ENCODE measurements around the gene RAD23A. TPM values are rescaled to one million over a fixed set of nuclear protein-coding genes. Genes with fewer than 3 reads are reported as not detected.
A peak's percentile ranks its signal among the peaks of the same experiment; 100 is the strongest.

RAD23A gene
- total RNA-seq, 4 donors from 2014 or later: 138 to 218 (median 181) TPM

DNA sequence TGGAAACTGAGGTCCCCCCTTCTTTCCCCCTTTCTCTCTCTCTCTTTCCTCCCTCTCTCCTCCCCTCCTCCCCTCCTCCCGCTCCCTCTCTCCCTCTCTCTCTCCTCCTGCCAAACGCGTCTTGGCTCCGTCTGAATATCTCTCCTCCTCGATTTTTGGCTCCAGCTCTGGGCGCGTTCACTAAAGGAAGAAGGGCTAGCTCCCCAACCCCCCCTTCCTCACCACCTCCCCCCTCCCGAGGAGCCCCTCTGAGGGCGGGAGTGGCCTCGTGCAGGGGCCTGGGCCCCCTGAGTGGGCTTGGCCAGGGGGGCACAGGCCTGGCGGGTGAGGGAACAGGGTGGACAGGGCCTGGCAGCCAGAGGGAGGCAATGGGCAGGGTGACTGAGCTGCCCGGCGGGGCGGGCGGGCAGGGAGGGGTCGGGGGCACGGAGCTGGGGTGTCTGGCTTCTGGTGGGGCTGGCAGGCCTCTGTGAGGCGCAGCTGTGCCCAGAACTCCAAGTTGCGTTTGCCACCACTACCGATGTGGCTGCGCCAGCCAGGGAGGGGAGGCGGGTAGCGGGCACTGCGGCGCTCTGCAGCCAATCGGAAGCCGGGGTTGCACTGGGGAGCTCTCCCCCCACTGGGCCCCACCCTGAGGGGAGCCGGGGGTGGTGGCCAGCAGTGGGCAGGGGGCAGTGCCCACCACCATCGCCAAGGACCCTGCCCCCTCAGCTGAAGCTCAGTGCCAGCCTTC is 56.7 kb downstream of the RAD23A start:
- peak overlapping the region; percentile 46 to 61 (median 58) for H3K4me3 ChIP-seq
- H3K36me3 ChIP-seq: peaks cover 0 to 14% (median 10%) of the 10 kb centered on the region in 4 donors
- H3K27me3 ChIP-seq: no peaks in the 10 kb centered on the region
- 31% methylated on average over 21 of the region's 29 CpGs for WGBS
- H3K9me3 ChIP-seq: no peaks in the 10 kb centered on the region
- TF ChIP-seq EP300 (IDR thresholded peaks at IDR 0.05) (no peak), POLR2AphosphoS5 (IDR thresholded peaks at IDR 0.05) (peak; percentile 2 to 69), CTCF (IDR thresholded peaks at IDR 0.05) (peak; percentile 26 to 34 (median 31)), POLR2A (IDR thresholded peaks at IDR 0.05; ENCODE audit: low read depth) (no peak)
- DNase-seq (ENCODE audit: extremely low spot score): no peak
- peaks cover 74 to 100% (median 99%) of the 10 kb centered on the region in 4 donors for H3K4me1 ChIP-seq
- intact Hi-C loops (cut with DNase I): no loop called here
- peak overlapping the region; percentile 88 to 98 (median 97) for H3K27ac ChIP-seq (replicated peaks in 1 of 4)

DNA sequence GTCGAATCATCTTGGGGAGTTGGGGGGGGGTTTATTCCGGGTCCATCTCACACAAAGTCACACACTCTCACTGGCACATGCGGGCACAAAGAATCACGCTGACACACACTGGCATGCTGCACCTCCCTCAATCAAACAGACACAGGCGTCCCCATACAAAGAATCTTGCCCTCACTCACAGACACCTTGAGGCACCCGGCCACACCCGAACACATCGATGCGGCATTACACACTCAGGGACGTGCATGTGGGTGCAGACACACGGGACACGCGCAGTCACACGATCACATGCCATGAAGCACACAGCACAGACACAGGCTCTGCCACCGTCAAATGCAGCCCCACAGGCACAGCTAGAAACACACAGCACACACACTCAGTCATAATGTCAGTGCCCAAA is 57.4 kb downstream of the RAD23A start:
- Histone ChIP-seq H3K4me1 (peaks cover 77 to 100% (median 99%) of the 10 kb centered on the region in 4 donors), H3K9me3 (no peaks in the 10 kb centered on the region), H3K27ac (replicated peaks in 1 of 4) (peak overlapping the region; percentile 88 to 98 (median 97)), H3K36me3 (peaks cover 0 to 14% (median 10%) of the 10 kb centered on the region in 4 donors), H3K27me3 (no peaks in the 10 kb centered on the region), H3K4me3 (peak overlapping the region; percentile 46 to 61 (median 58))
- intact Hi-C loops (cut with DNase I): no loop called here
- no peak for DNase-seq (ENCODE audit: extremely low spot score)
- 55% methylated on average over 15 of the region's 15 CpGs for WGBS
- TF ChIP-seq POLR2A (IDR thresholded peaks at IDR 0.05; ENCODE audit: low read depth) (no peak), POLR2AphosphoS5 (IDR thresholded peaks at IDR 0.05) (no peak), EP300 (IDR thresholded peaks at IDR 0.05) (no peak), CTCF (IDR thresholded peaks at IDR 0.05) (no peak)

Small RNA genes lying within 50 kb of the gene (small RNA-seq; reads per million reads assigned to genes)
- gene MIR5695 (0 to 0.74 (median 0.17) reads per million in 3 donors), gene MIR6515 (0 to 0.58 (median 0.51) reads per million in 3 donors)

Other genes starting within 250 kb of the RAD23A start
- 10 to 100 TPM in 1 of 4 donors, 1 to 10 TPM in 3; 4.3 to 10.6 (median 7.5) TPM for gene FBXW9, start 249.2 kb upstream of the RAD23A start, total RNA-seq
- 10 to 100 TPM; 42.8 to 71.9 (median 62.8) TPM for gene TNPO2, start 221.9 kb upstream of the RAD23A start, total RNA-seq
- gene TRIR, start 211.2 kb upstream of the RAD23A start, total RNA-seq: 100 to 1,000 TPM; 382 to 470 (median 431) TPM
- gene GET3, start 208.4 kb upstream of the RAD23A start, total RNA-seq: 10 to 100 TPM; 46.9 to 63.5 (median 51.3) TPM
- gene BEST2, start 194.1 kb upstream of the RAD23A start, total RNA-seq: not detected
- gene HOOK2, start 170.3 kb upstream of the RAD23A start, total RNA-seq: 10 to 100 TPM in 3 of 4 donors, 1 to 10 TPM in 1; 7.1 to 17.0 (median 12.6) TPM
- gene JUNB, start 154.4 kb upstream of the RAD23A start, total RNA-seq: 1,000 to 10,000 TPM in 1 of 4 donors, 100 to 1,000 TPM in 2, 10 to 100 TPM in 1; 82.2 to 1,609 (median 182) TPM
- 100 to 1,000 TPM; 236 to 275 (median 250) TPM for gene PRDX2, start 144.1 kb upstream of the RAD23A start, total RNA-seq
- gene THSD8, start 143.8 kb upstream of the RAD23A start, total RNA-seq: under 1 TPM in 1 of 4 donors, not detected in 3; 0.65 TPM
- 1 to 10 TPM; 2.7 to 6.6 (median 4.2) TPM for gene RNASEH2A, start 139.3 kb upstream of the RAD23A start, total RNA-seq
- gene RTBDN, start 111.3 kb upstream of the RAD23A start, total RNA-seq: under 1 TPM in 2 of 4 donors, not detected in 2; 0.52 to 0.83 TPM
- gene MAST1, start 107.3 kb upstream of the RAD23A start, total RNA-seq: under 1 TPM; 0.50 to 0.91 (median 0.76) TPM
- gene DNASE2, start 64.4 kb upstream of the RAD23A start, total RNA-seq: 10 to 100 TPM; 26.6 to 37.4 (median 31.2) TPM
- gene KLF1, start 58.7 kb upstream of the RAD23A start, total RNA-seq: not detected
- gene GCDH, start 54.7 kb upstream of the RAD23A start, total RNA-seq: 10 to 100 TPM; 36.1 to 63.6 (median 52.9) TPM
- gene SYCE2, start 26.6 kb upstream of the RAD23A start, total RNA-seq: under 1 TPM in 1 of 4 donors, not detected in 3; 0.97 TPM
- 10 to 100 TPM; 21.6 to 49.2 (median 35.8) TPM for gene FARSA, start 12.2 kb upstream of the RAD23A start, total RNA-seq
- gene CALR, start 7.3 kb upstream of the RAD23A start, total RNA-seq: 100 to 1,000 TPM; 200 to 300 (median 270) TPM
- 10 to 100 TPM; 33.0 to 60.1 (median 49.3) TPM for gene GADD45GIP1, start 11.4 kb downstream of the RAD23A start, total RNA-seq
- under 1 TPM in 3 of 4 donors, not detected in 1; 0.19 to 0.83 (median 0.29) TPM for gene DAND5, start 23.7 kb downstream of the RAD23A start, total RNA-seq
- 100 to 1,000 TPM in 1 of 4 donors, 10 to 100 TPM in 3; 56.0 to 154 (median 79.4) TPM for gene NFIX, start 49.6 kb downstream of the RAD23A start, total RNA-seq
- gene LYL1, start 157.0 kb downstream of the RAD23A start, total RNA-seq: 10 to 100 TPM; 11.9 to 20.2 (median 17.0) TPM
- gene TRMT1, start 170.9 kb downstream of the RAD23A start, total RNA-seq: 10 to 100 TPM; 21.4 to 27.6 (median 26.9) TPM
- 10 to 100 TPM; 24.5 to 61.6 (median 29.6) TPM for gene NACC1, start 172.4 kb downstream of the RAD23A start, total RNA-seq
- 10 to 100 TPM; 50.2 to 62.6 (median 56.6) TPM for gene STX10, start 204.5 kb downstream of the RAD23A start, total RNA-seq
- 100 to 1,000 TPM in 1 of 4 donors, 10 to 100 TPM in 3; 29.1 to 144 (median 62.3) TPM for gene IER2, start 204.5 kb downstream of the RAD23A start, total RNA-seq

All from esophagus muscularis mucosa (tissue), 4 donors.